Left ventricle myocardium inferior (tissue), 1 donor: Measurements from ENCODE around the gene KDM2B. TPM values are rescaled to one million over a fixed set of nuclear protein-coding genes. Genes with fewer than 3 reads are reported as not detected.

Experiments used
- DNase-seq: peaks from one replicate; pipeline ENCODE4 v3.0.0-alpha.2; 2020
- H3K27ac ChIP-seq: fragments of 200-600 bp; replicated peaks from 2 replicates; pipeline ENCODE4 v1.8.0; 2021
- H3K27me3 ChIP-seq: fragments of 200-600 bp; 2 replicates; pipeline ENCODE4 v1.8.0; 2021; ENCODE audit warnings: low read depth
- H3K36me3 ChIP-seq: fragments of 200-600 bp; 2 replicates; pipeline ENCODE4 v1.8.0; 2021
- H3K4me1 ChIP-seq: fragments of 200-600 bp; 2 replicates; pipeline ENCODE4 v1.8.0; 2021
- H3K4me3 ChIP-seq: fragments of 200-600 bp; 2 replicates; pipeline ENCODE4 v1.8.0; 2021; ENCODE audit warnings: mild to moderate bottlenecking, moderate library complexity
- H3K9me3 ChIP-seq: fragments of 200-600 bp; replicated peaks from 2 replicates; pipeline ENCODE4 v1.8.0; 2021
- intact Hi-C: fragments of 100-400 bp; cut with micrococcal nuclease; formaldehyde crosslinking; loops from one replicate; pipeline ENCODE4 v1.11.0; 2022
- total RNA-seq: library from RNA; stranded (reverse); fragmentation: NEBNext Ultra II Directional; extraction: Animal tissue kit (Norgen Biotek cat#: 25700); gene quantifications from one replicate; pipeline ENCODE4 v1.2.1, GENCODE V29; 2021
- TF ChIP-seq, protein P1 (sequence below): fragments of 200-600 bp; IDR thresholded peaks from 2 replicates; pipeline ENCODE4 v1.8.0; 2021; ENCODE audit warnings: antibody characterized with exemption, mild to moderate bottlenecking, borderline replicate concordance
- donor health status: DM: no; HTN: yes; CAD: no; lungs with severe emphysema.

KDM2B gene
- total RNA-seq, 1 donor from 2014 or later, result 13.0 TPM

DNA sequence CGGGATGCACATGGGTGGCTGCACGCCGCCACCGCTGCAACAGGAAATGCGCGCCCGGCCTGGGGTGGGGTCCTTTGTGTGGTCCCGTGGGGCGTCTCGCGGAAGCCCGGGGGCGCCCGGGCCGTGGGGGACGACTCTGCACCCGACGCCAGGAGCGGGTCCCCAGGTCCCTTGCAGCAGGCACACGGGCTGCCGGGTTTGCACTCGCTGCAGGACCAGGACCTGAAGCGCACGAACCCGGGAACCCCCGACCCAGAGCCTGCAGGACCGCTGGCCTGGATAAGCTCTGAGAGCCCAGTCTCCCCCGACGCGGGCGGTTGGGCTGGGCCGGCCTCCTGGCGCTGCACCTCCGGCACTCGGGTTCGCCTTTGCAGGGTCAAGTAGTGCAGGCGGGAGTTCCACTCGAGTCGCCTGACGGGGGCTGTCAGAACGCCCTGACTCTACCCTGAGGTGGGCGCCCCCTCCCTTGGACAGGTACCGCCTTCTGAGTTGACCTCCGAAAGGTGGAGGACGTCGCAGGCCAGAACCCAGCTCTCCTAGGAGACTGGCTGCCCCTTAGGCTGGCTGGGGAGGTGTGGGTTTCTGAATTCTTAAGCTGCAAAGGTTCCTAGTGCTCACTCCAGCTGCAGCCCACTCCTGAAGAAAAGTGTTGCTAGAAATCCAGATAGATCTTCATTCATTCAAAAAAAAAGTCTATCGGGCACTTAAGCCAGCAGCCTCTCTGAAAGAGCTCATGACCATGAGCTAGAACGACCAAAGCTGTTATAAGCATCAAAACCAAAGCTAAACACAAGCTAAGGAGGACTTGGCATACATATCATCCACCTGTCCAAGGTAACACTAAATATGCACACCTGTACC, 113.0 kb downstream of the KDM2B start:
- Histone ChIP-seq H3K27ac (peak overlapping the region; percentile 81), H3K9me3 (no peaks in the 10 kb centered on the region), H3K27me3 (no peaks in the 10 kb centered on the region), H3K36me3 (no peaks in the 10 kb centered on the region), H3K4me3 (peak overlapping the region; percentile 76), H3K4me1 (peaks cover 24% of the 10 kb centered on the region)
- TF ChIP-seq, protein P1, sequence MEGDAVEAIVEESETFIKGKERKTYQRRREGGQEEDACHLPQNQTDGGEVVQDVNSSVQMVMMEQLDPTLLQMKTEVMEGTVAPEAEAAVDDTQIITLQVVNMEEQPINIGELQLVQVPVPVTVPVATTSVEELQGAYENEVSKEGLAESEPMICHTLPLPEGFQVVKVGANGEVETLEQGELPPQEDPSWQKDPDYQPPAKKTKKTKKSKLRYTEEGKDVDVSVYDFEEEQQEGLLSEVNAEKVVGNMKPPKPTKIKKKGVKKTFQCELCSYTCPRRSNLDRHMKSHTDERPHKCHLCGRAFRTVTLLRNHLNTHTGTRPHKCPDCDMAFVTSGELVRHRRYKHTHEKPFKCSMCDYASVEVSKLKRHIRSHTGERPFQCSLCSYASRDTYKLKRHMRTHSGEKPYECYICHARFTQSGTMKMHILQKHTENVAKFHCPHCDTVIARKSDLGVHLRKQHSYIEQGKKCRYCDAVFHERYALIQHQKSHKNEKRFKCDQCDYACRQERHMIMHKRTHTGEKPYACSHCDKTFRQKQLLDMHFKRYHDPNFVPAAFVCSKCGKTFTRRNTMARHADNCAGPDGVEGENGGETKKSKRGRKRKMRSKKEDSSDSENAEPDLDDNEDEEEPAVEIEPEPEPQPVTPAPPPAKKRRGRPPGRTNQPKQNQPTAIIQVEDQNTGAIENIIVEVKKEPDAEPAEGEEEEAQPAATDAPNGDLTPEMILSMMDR, result no peak
- DNase-seq, result no peak
- intact Hi-C loops, result no loop called here

DNA sequence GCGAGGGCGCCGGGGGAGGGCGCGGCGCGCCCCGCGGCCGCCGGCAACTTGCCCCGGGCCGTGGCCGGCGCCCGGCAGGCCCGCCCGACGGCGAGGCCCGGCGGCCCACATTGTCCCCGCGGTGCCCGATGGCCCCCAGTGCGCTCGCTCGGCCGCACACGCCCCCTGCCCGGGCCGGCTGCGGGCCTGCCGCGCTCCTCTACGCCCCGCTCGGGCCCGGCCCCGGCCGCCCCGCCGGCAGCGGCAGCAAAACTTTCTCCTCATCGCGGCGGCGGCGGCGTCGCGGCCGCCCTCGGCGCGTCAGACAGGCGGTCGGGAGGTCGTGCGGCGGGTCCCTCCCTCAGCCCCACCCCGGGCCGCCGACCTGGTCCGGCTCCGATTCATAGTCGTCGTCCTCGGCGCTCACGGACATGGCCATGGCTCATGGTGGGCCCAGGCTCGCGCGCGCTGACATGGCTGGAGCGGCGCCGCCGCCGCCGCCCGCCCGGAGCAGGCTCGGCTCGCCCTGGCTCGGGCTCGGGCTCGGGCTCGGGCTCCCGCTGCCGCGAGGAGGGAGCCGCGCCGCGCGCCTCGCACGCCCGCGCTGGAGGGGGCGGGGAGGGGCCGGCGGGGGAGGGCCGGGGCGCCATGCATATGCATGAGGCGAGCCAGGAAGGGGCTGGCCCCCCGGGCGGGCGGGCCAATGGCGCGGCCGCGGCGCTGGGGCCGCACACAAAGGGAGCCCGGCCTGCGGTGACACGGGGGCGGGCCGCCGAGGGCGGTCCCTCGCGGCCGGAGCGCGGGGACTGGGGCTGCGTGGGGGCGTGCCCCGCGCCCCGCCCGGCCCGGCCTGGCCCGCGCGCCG, 113.8 kb downstream of the KDM2B start:
- Histone ChIP-seq H3K4me1 (peaks cover 24% of the 10 kb centered on the region), H3K36me3 (no peaks in the 10 kb centered on the region), H3K27ac (peak overlapping the region; percentile 89), H3K4me3 (peak overlapping the region; percentile 76), H3K27me3 (no peaks in the 10 kb centered on the region), H3K9me3 (no peaks in the 10 kb centered on the region)
- intact Hi-C loops, result no loop called here
- TF ChIP-seq, protein P1, result no peak
- peak; percentile 92 for DNase-seq

DNA sequence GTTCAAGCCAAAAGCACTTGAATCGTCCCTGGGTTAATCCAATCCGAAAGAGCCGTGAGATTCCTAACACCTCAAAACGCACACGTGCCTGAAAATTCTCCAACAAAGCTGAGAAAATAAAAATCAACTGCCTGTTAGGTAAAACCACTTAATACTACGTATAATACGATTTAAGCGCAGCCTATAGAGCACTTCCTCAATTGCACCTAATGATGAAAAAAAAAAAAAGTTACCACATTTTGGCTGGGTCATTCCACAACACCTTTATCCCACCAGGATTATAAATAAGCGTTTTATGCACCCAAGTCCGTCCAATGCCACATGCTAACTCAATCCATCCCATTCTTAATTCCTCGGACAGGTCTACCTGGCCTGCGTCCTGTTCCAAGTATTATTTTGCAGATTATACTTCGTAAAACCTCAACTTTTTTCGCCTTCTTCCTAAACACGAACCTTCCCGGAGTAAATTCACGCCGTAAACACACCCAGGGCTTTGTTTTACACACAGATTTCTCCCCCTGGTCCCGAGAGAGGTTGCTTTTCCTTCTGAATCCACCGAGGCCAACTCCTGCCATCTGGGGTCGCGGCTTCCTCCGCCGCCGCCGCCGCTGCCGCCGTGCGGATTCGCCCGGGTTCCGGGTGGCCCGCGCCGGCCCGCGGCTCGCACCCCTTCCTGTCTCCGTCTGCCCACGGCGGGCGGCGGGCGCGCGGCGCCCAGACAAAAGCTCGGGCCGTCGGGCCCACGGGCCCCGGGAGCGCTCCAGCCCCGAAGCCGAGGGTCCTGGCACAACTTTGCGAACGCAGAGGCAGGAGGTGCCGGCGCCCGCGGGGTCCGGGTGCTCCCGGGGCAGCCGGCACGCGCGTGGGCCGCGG, 114.7 kb downstream of the KDM2B start:
- intact Hi-C loops, result no loop called here
- H3K36me3 ChIP-seq, result no peaks in the 10 kb centered on the region
- TF ChIP-seq, protein P1, result no peak
- H3K27ac ChIP-seq, result peak overlapping the region; percentile 47
- H3K4me1 ChIP-seq, result peaks cover 24% of the 10 kb centered on the region
- H3K9me3 ChIP-seq, result no peaks in the 10 kb centered on the region
- H3K27me3 ChIP-seq, result no peaks in the 10 kb centered on the region
- DNase-seq, result no peak
- H3K4me3 ChIP-seq, result peak overlapping the region; percentile 76

DNA sequence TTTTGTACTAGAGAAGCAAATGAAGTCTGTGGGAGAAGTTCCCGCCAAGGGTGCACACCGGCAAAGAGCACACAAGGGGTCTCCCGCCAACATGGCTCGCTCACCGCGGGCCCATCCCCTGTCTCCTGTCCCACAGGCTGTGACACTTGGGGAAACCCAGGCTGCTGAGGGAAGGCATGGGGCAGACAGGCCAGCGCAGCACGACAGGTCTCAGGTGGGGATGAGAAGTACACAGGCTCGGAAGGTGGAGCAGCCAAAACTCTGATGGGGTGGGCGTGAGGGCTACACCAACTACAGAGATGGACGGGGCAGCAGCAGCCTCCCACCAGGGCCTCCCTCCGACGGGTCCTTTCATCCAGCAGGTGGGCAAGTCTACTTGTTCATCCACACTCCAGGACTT, 116.5 kb downstream of the KDM2B start:
- intact Hi-C loops, result no loop called here

More for the DNA sequence above, 116.5 kb downstream of the KDM2B start:
- Histone ChIP-seq H3K36me3 (no peaks in the 10 kb centered on the region), H3K27me3 (no peaks in the 10 kb centered on the region), H3K27ac (no peak overlapping the region), H3K4me3 (no peak overlapping the region), H3K4me1 (peaks cover 24% of the 10 kb centered on the region), H3K9me3 (no peaks in the 10 kb centered on the region)
- no peak for DNase-seq
- TF ChIP-seq, protein P1, result no peak
